Vagina (tissue), 2 donors: ENCODE results near the gene ZRSR2.

Source experiments
- CTCF ChIP-seq, 3 experiments: fragments of 450-650 bp in 2 of 3; fragments of 200-600 bp in 1 of 3; sonication (generic) in 1 of 3; IDR thresholded peaks; one replicate each; pipeline ENCODE4 v1.5.1; 2017 to 2019; ENCODE audit warnings: antibody characterized with exemption in 3 of 3, mild to moderate bottlenecking in 2 of 3, moderate library complexity in 2 of 3
- POLR2AphosphoS5 ChIP-seq, 2 donors: sonication (generic); formaldehyde crosslinking; IDR thresholded peaks; one replicate each; pipeline ENCODE4 v1.9.0; 2017; ENCODE audit warnings: antibody characterized with exemption in 2 of 2, mild to moderate bottlenecking in 2 of 2, low read depth in 1 of 2; ENCODE audit not compliant: insufficient read depth in 1 of 2

GRCh38 chrX:15747626-15748173 is 42.6 kb upstream of the ZRSR2 start:
- TF ChIP-seq CTCF (IDR thresholded peaks at IDR 0.05) = no peak
- TF ChIP-seq POLR2AphosphoS5 (IDR thresholded peaks at IDR 0.05; ENCODE audit: insufficient read depth in 1 of 2, low read depth in 1 of 2) = no peak
